Measurements from ENCODE around the gene GUCY1B1.

GUCY1B1 gene

DNA sequence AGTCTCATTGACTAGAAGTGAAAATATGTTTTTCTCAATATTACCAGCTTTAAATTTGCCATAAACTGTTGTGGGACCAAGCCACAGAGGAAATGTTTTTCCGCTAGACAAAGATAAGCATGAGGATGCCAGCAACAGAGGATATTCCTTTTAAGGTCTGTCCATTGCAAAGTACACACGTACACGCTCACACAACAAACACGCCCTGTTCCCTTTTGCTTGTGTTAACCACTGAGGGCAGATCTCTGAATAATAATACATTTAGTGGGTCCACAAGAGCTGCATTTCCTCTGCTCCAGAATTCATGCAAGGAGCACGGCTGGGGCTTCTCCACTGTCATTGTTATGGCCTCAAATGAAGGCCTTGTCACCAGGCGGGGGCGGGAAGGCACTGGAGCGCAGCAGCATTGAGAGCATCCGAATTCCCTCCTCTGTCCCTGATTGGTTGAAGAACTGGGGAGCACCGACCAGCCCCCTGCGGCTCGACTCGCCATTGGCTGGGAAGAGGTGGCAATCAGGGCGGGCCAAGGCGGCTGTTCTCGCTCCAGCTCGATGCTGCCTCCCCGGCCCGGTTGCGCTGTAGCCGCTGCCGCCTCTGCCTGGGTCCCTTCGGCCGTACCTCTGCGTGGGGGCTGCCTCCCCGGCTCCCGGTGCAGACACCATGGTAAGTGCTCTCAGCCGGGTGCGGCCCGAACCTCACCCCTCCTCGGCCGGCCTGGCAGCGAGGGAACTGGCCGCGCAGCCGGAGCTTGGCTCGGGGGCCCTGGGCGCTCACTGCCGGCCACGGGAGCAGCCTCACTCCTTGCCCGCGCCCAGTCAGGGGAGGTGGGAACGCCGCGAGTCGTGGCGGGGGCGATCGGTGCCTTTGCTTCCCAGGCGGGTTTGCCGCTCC lies at the start of gene GUCY1B1:
GUCY1B1 (plus strand) TSS at position 541 of the 891 bp plus-strand sequence; CDS start at position 661, 120 bp downstream.
- Histone ChIP-seq H3K27ac (peak within 1 kb of the TSS; percentile 97), H3K4me3 (peak within 1 kb of the TSS; percentile 94)
- TF ChIP-seq, protein P1, sequence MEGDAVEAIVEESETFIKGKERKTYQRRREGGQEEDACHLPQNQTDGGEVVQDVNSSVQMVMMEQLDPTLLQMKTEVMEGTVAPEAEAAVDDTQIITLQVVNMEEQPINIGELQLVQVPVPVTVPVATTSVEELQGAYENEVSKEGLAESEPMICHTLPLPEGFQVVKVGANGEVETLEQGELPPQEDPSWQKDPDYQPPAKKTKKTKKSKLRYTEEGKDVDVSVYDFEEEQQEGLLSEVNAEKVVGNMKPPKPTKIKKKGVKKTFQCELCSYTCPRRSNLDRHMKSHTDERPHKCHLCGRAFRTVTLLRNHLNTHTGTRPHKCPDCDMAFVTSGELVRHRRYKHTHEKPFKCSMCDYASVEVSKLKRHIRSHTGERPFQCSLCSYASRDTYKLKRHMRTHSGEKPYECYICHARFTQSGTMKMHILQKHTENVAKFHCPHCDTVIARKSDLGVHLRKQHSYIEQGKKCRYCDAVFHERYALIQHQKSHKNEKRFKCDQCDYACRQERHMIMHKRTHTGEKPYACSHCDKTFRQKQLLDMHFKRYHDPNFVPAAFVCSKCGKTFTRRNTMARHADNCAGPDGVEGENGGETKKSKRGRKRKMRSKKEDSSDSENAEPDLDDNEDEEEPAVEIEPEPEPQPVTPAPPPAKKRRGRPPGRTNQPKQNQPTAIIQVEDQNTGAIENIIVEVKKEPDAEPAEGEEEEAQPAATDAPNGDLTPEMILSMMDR (IDR thresholded peaks at IDR 0.05), result no peak
- DNase-seq (ENCODE audit: low spot score), result peak; percentile 96

DNA sequence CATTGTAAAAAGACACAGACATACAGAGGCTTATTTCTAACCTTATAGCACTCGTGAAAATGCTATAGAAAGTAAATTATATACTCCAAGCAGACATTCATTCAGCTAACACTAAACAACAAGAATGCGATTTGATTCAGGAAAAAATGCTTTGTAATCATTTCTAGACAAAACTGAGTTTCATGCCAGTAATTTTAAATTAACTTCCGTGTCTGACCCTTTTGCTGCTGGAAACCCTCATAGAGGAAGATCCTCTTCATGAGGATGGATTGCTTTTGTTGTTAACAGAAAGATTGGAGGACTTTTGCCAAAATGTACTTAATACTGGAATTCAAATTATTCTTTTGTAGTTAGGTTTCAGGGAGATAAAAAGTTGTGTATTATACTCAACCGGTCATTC lies 48.9 kb upstream of the GUCY1B1 start:
- Histone ChIP-seq H3K4me3 (no peak overlapping the region), H3K27ac (no peak overlapping the region)
- DNase-seq (ENCODE audit: low spot score), result no peak
- TF ChIP-seq, protein P1 (IDR thresholded peaks at IDR 0.05), result no peak

DNA sequence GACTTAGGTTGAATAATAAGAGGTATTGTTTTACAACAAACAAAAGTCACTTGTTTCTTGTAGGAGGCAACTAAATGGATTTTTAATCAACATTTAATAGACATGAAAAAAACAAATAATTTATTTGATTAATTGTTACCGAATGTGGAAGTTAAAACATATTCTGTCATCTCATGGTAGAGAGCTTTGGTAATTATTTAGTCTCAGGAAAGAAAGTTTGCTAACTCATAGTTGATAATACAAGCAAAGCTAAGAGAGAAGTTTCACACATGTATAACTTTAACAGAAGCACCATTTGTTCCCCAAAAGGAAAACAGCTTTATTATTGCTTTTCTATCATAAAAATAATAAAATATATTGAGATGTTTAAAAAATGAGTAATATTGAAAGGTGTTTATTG lies 47.3 kb upstream of the GUCY1B1 start:
- no peak overlapping the region for H3K4me3 ChIP-seq
- TF ChIP-seq, protein P1 (IDR thresholded peaks at IDR 0.05), result no peak
- H3K27ac ChIP-seq, result no peak overlapping the region
- DNase-seq (ENCODE audit: low spot score), result no peak

DNA sequence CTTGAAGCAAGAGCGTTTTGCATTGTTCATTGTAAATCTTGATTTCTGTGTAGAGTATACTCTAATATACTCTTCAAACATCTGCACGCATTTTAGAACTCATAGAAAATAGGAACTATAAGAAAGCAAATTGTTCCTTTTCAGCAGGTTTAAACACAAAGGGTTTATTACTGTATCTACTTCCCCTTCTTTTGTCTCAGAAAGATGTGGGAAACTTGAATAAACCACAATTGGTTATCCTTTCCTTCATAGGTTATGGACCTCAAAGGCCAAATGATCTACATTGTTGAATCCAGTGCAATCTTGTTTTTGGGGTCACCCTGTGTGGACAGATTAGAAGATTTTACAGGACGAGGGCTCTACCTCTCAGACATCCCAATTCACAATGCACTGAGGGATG lies 46.0 kb upstream of the GUCY1B1 start:
- Histone ChIP-seq H3K27ac (no peak overlapping the region), H3K4me3 (no peak overlapping the region)
- TF ChIP-seq, protein P1 (IDR thresholded peaks at IDR 0.05), result no peak
- DNase-seq (ENCODE audit: low spot score), result no peak

GRCh38 chr4:155713911-155714310 lies 44.9 kb upstream of the GUCY1B1 start:
- DNase-seq (ENCODE audit: low spot score), result no peak
- no peak overlapping the region for H3K4me3 ChIP-seq
- no peak overlapping the region for H3K27ac ChIP-seq
- TF ChIP-seq, protein P1 (IDR thresholded peaks at IDR 0.05), result no peak

GRCh38 chr4:155722336-155722735 lies 36.5 kb upstream of the GUCY1B1 start:
- DNase-seq (ENCODE audit: low spot score), result no peak
- Histone ChIP-seq H3K27ac (no peak overlapping the region), H3K4me3 (no peak overlapping the region)
- TF ChIP-seq, protein P1 (IDR thresholded peaks at IDR 0.05), result no peak

Measured in coronary artery (tissue), 2 donors.